HG02943 (cell line): Measurements from ENCODE around the gene CHMP5.

Experiments used
- ATAC-seq: cut with Tn5 transposase; IDR thresholded peaks from one replicate; pipeline ENCODE4 v1.9.1; 2021; ENCODE audit warnings: mild to moderate bottlenecking, low read depth, moderate library complexity; ENCODE audit not compliant: unreplicated experiment

CHMP5 gene

GRCh38 chr9:33273266-33273971 lies 8.6 kb downstream of the CHMP5 start:
- ATAC-seq, result no peak

- no peak for ATAC-seq
Observed at GRCh38 chr9:33273972-33274328, 9.1 kb downstream of the CHMP5 start.

- ATAC-seq, result no peak
Observed at GRCh38 chr9:33277484-33277883, 12.6 kb downstream of the CHMP5 start.

GRCh38 chr9:33285502-33285901 lies 20.7 kb downstream of the CHMP5 start:
- ATAC-seq, result no peak

GRCh38 chr9:33287087-33287490 lies 22.2 kb downstream of the CHMP5 start:
- ATAC-seq, result no peak

- ATAC-seq, result no peak
Observed at GRCh38 chr9:33288235-33288634, 23.4 kb downstream of the CHMP5 start.

GRCh38 chr9:33288828-33289483 lies 24.1 kb downstream of the CHMP5 start:
- ATAC-seq, result no peak

- no peak for ATAC-seq
Observed at GRCh38 chr9:33289496-33289895, 24.6 kb downstream of the CHMP5 start.

- ATAC-seq, result no peak
Observed at GRCh38 chr9:33289936-33290246, 25.0 kb downstream of the CHMP5 start.

- peak; percentile 86 for ATAC-seq
Observed at GRCh38 chr9:33290247-33291030, 25.6 kb downstream of the CHMP5 start, which contains the start of gene NFX1. NFX1 (plus strand) TSS chr9:33290516; CDS start chr9:33290573, 57 bp downstream.

- ATAC-seq, result no peak
Observed at GRCh38 chr9:33291031-33291397, 26.2 kb downstream of the CHMP5 start.

- no peak for ATAC-seq
Observed at GRCh38 chr9:33291901-33292300, 27.1 kb downstream of the CHMP5 start.

- no peak for ATAC-seq
Observed at GRCh38 chr9:33293782-33294181, 28.9 kb downstream of the CHMP5 start.

- no peak for ATAC-seq
Observed at GRCh38 chr9:33294670-33295432, 30.0 kb downstream of the CHMP5 start.

GRCh38 chr9:33295571-33295970 lies 30.7 kb downstream of the CHMP5 start:
- no peak for ATAC-seq

GRCh38 chr9:33297432-33297831 lies 32.6 kb downstream of the CHMP5 start:
- peak; percentile 85 for ATAC-seq

- no peak for ATAC-seq
Observed at GRCh38 chr9:33300546-33300945, 35.7 kb downstream of the CHMP5 start.

GRCh38 chr9:33304362-33304761 lies 39.5 kb downstream of the CHMP5 start:
- no peak for ATAC-seq

GRCh38 chr9:33306037-33306436 lies 41.2 kb downstream of the CHMP5 start:
- ATAC-seq, result no peak

GRCh38 chr9:33307067-33307466 lies 42.2 kb downstream of the CHMP5 start:
- no peak for ATAC-seq

GRCh38 chr9:33309903-33310302 lies 45.1 kb downstream of the CHMP5 start:
- ATAC-seq, result no peak
